DND-41 (cell line): Measurements from ENCODE around the gene METTL25B.

Experiments used
- ATAC-seq: fragments of 200-7000 bp; cut with Tn5 transposase; 3 replicates; pipeline ENCODE4 v1.9.1; 2021; ENCODE audit warnings: low read depth; ENCODE audit not compliant: insufficient read depth
- DNase-seq: peaks from one replicate; pipeline ENCODE4 v3.0.0-alpha.2; 2020
- H2AFZ ChIP-seq: 2 replicates; pipeline ENCODE4 v1.6.0; 2012; ENCODE audit warnings: low read depth, low read length
- H3K27ac ChIP-seq: 2 replicates; pipeline ENCODE4 v1.5.1; 2012; ENCODE audit warnings: low read length, inconsistent platforms
- H3K27me3 ChIP-seq: fragments of 200-600 bp; sonication (generic); 2 replicates; pipeline ENCODE4 v1.6.0; 2012; ENCODE audit warnings: low read length, mild to moderate bottlenecking, inconsistent platforms; ENCODE audit not compliant: insufficient read depth, poor library complexity
- H3K36me3 ChIP-seq: 2 replicates; pipeline ENCODE4 v1.5.1; 2012; ENCODE audit warnings: low read length, inconsistent platforms; ENCODE audit not compliant: insufficient read depth
- H3K4me1 ChIP-seq: 2 replicates; pipeline ENCODE4 v1.5.1; 2012; ENCODE audit warnings: mild to moderate bottlenecking, low read length; ENCODE audit not compliant: insufficient read depth
- H3K4me2 ChIP-seq: 2 replicates; pipeline ENCODE4 v1.6.0; 2012; ENCODE audit warnings: mild to moderate bottlenecking, moderate library complexity, low read length, inconsistent platforms; ENCODE audit not compliant: insufficient read depth
- H3K4me3 ChIP-seq, 2 experiments: fragments of 200-600 bp in 1 of 2; shearing (Covaris generic) in 1 of 2; 2 replicates each; pipeline ENCODE4 v1.5.1; 2012 to 2016; ENCODE audit warnings: inconsistent platforms in 2 of 2, low read length in 2 of 2, mild to moderate bottlenecking in 2 of 2, low read depth in 1 of 2, moderate library complexity in 1 of 2
- H3K79me2 ChIP-seq: 2 replicates; pipeline ENCODE4 v1.6.0; 2012; ENCODE audit warnings: low read length, inconsistent platforms; ENCODE audit not compliant: insufficient read depth
- H3K9ac ChIP-seq: 2 replicates; pipeline ENCODE4 v1.6.0; 2012; ENCODE audit warnings: low read depth, mild to moderate bottlenecking, inconsistent platforms, low read length, moderate library complexity
- H3K9me3 ChIP-seq: 2 replicates; pipeline ENCODE4 v1.5.1; 2012; ENCODE audit warnings: low read length, moderate library complexity, mild to moderate bottlenecking, inconsistent platforms; ENCODE audit not compliant: insufficient read depth, severe bottlenecking
- H4K20me1 ChIP-seq: 2 replicates; pipeline ENCODE4 v1.6.0; 2012; ENCODE audit warnings: low read length; ENCODE audit not compliant: insufficient read depth
- EZH2 ChIP-seq: IDR thresholded peaks from 3 replicates; pipeline ENCODE4 v1.6.1; 2012; ENCODE audit warnings: borderline replicate concordance, low read depth, mild to moderate bottlenecking, moderate library complexity, low read length, inconsistent platforms; ENCODE audit not compliant: severe bottlenecking
- TF ChIP-seq, protein P1 (sequence below): IDR thresholded peaks from 2 replicates; pipeline ENCODE4 v1.5.1; 2012; ENCODE audit warnings: borderline replicate concordance, low read length, moderate library complexity, mild to moderate bottlenecking; ENCODE audit not compliant: poor library complexity, severe bottlenecking; ENCODE audit errors: extremely low read depth

Gene METTL25B

DNA sequence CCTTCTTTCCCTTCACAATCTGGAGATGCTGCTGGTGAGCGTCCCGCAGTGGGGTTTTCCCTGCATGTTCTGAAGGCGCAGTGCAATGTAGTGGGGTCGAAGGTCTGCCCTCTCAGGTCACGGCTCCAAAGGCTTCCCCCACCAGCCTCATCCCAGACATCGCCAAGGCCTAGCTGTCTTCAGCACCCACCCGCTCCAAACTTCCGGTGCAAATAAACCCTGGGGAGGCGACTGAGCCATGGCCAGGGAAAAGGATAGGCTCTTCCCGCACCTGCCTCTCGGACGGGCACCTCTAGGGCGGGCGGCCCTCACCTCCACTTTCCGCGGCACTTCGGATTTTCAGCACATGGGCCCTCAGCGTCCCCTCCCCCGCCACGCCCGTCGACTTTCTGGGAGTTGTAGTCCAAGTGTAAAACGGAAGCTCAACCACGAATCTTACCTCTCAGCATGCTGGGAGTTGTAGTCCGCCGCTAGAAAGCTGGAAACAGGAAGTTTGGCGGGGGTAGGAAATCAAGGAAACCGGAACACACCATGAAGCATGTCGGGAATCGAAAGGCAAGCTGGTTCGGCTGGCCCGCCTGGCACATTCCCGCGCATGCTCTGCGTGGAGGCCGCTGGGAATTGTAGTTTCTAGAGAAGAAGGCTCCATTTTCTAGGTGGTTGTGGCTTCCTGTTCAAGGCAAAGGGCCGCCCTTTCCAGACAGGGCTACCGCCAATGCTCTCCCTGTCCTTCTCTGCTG lies 12.6 kb downstream of the METTL25B start, which contains the start of gene MRPL24:
Gene MRPL24, minus strand, starts transcription at position 348 of the 740 bp plus-strand sequence. CDS start 2,384 bp downstream, outside the sequence.
- peak within 1 kb of the TSS; percentile 75 for H2AFZ ChIP-seq
- H3K79me2 ChIP-seq = peaks cover 42% of the 10 kb centered on the region
- peak within 1 kb of the TSS; percentile 66 for H3K9ac ChIP-seq
- peaks cover 37% of the 10 kb centered on the region for H3K4me1 ChIP-seq
- peak within 1 kb of the TSS; percentile 70 to 72 for H3K4me3 ChIP-seq
- H3K27me3 ChIP-seq = no peaks in the 10 kb centered on the region
- peak; percentile 99 for DNase-seq
- H3K9me3 ChIP-seq = no peaks in the 10 kb centered on the region
- H3K27ac ChIP-seq = peak within 1 kb of the TSS; percentile 79
- H4K20me1 ChIP-seq = peaks cover 13% of the 10 kb centered on the region
- peak; percentile 89 for ATAC-seq
- TF ChIP-seq, protein P1, sequence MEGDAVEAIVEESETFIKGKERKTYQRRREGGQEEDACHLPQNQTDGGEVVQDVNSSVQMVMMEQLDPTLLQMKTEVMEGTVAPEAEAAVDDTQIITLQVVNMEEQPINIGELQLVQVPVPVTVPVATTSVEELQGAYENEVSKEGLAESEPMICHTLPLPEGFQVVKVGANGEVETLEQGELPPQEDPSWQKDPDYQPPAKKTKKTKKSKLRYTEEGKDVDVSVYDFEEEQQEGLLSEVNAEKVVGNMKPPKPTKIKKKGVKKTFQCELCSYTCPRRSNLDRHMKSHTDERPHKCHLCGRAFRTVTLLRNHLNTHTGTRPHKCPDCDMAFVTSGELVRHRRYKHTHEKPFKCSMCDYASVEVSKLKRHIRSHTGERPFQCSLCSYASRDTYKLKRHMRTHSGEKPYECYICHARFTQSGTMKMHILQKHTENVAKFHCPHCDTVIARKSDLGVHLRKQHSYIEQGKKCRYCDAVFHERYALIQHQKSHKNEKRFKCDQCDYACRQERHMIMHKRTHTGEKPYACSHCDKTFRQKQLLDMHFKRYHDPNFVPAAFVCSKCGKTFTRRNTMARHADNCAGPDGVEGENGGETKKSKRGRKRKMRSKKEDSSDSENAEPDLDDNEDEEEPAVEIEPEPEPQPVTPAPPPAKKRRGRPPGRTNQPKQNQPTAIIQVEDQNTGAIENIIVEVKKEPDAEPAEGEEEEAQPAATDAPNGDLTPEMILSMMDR = no peak
- no peak for TF ChIP-seq EZH2
- peaks cover 72% of the 10 kb centered on the region for H3K36me3 ChIP-seq
- H3K4me2 ChIP-seq = peak within 1 kb of the TSS; percentile 72

DNA sequence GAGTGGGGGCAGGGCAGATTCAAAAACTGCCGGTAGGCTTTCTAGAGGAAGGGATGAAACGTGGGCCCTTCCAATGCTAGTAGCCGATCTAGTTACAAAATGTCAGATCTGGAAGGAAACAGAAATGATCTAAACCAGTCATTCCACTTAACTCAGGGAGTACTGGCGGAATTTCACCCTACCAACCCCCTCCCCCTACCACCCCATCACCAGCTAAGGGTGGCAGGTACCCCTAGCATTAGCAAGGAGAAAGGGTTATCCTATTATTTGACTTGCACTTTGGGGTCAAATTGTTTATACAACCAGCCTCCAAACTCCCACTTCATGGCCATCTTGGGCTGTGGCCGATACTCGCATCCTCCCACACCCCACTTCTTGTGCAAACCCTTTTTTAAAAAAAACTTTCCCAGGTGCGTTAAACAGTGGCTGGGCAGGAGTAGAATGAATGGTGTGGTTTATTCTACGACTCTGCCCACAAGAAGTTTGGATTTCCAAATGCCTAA lies 13.3 kb downstream of the METTL25B start:
- Histone ChIP-seq H3K27ac (peak overlapping the region; percentile 79), H3K9me3 (no peaks in the 10 kb centered on the region), H3K4me2 (peak overlapping the region; percentile 57), H3K9ac (peak overlapping the region; percentile 47), H3K27me3 (no peaks in the 10 kb centered on the region), H2AFZ (peak overlapping the region; percentile 37), H4K20me1 (peaks cover 19% of the 10 kb centered on the region), H3K4me3 (peak overlapping the region; percentile 6 to 48; a peak in 3 of 4 replicates), H3K4me1 (peaks cover 43% of the 10 kb centered on the region), H3K36me3 (peaks cover 73% of the 10 kb centered on the region), H3K79me2 (peaks cover 48% of the 10 kb centered on the region)
- no peak for TF ChIP-seq EZH2
- TF ChIP-seq, protein P1 = no peak
- ATAC-seq = no peak
- DNase-seq = no peak

DNA sequence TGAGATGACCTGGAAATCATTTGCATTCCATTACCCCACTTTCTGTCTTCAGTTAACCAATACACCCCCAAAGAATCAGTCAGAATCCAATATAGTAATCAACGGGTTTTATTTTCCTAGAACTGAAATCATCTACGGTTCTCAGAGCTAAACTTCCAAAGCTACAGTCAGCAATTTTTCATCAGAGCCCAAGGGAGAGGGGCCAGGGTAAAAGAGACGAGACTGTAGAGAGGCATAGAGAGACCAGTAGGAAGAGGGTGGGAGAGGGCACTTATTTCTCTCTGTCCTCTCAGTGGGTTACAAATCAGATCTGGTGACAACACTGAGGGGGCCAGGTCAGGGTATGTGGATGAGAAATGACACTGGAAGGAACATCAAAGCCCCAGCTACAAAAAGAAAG lies 13.7 kb downstream of the METTL25B start:
- DNase-seq = no peak
- Histone ChIP-seq H3K27ac (peak overlapping the region; percentile 79), H2AFZ (no peak overlapping the region), H3K27me3 (no peaks in the 10 kb centered on the region), H3K4me1 (peaks cover 47% of the 10 kb centered on the region), H4K20me1 (peaks cover 24% of the 10 kb centered on the region), H3K9ac (no peak overlapping the region), H3K36me3 (peaks cover 68% of the 10 kb centered on the region), H3K4me3 (peak overlapping the region in 1 of 2 experiments; percentile 48; a peak in 2 of 4 replicates), H3K9me3 (no peaks in the 10 kb centered on the region), H3K4me2 (peak overlapping the region; percentile 57), H3K79me2 (peaks cover 53% of the 10 kb centered on the region)
- TF ChIP-seq, protein P1 = no peak
- TF ChIP-seq EZH2 = no peak
- ATAC-seq = no peak
